Adrenal gland (tissue), 5 donors: ENCODE results near the gene GRWD1.

Experiments used
- POLR2A ChIP-seq, 2 donors: fragments of 450-650 bp; IDR thresholded peaks; one replicate each; pipeline ENCODE4 v1.6.1; 2017; ENCODE audit warnings: antibody characterized with exemption in 2 of 2, mild to moderate bottlenecking in 2 of 2, moderate library complexity in 1 of 2
- TF ChIP-seq, protein P1 (sequence below), 6 experiments: fragments of 450-650 bp in 4 of 6; fragments of 200-600 bp in 2 of 6; sonication (generic) in 1 of 6; IDR thresholded peaks; 1 replicate in 5 of 6; 2 replicates in 1 of 6; pipeline versions ENCODE4 v1.5.1 to v1.8.0; 2016 to 2021; ENCODE audit warnings: antibody characterized with exemption in 6 of 6, mild to moderate bottlenecking in 2 of 6, moderate library complexity in 1 of 6
- donor health status: DM: no; HTN: no; CAD: no.

DNA sequence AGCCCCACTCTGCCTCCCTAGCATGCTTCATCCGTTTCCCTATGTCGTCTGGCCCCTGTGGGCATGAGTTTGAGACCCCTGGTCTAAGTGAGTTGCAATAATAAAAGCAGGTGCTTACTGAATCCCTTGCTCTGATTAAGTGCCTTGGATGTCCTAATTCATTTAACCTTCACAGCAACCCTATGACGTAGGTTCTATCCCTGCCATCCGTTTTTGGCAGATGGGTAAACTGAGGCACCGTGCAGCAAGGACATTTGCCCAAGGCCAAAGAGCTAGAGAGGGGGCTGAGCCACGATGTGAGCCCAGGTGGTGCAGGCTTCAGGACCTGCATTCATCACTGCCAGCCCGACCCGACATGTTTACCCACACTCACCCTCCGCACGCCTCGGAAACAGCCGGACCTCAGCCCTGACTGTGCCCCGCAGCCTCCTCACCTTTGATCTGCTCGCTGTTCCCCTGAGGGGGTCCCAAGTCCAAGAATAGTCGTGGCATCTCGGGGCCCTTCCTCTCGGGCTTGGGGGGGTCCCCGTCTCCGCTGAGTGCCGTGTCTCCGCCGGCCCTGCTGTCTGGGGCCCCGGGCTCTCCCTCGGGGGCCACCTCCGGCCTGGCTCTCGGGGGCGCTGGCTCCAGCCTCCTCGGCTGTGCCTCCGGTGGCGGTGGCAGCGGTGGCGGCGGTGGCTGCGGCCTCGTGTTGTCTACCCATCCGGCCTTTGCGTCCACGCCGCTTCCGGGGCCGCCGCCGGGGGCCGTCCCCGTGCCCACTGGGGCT, 51.4 kb downstream of the GRWD1 start:
- TF ChIP-seq, protein P1, sequence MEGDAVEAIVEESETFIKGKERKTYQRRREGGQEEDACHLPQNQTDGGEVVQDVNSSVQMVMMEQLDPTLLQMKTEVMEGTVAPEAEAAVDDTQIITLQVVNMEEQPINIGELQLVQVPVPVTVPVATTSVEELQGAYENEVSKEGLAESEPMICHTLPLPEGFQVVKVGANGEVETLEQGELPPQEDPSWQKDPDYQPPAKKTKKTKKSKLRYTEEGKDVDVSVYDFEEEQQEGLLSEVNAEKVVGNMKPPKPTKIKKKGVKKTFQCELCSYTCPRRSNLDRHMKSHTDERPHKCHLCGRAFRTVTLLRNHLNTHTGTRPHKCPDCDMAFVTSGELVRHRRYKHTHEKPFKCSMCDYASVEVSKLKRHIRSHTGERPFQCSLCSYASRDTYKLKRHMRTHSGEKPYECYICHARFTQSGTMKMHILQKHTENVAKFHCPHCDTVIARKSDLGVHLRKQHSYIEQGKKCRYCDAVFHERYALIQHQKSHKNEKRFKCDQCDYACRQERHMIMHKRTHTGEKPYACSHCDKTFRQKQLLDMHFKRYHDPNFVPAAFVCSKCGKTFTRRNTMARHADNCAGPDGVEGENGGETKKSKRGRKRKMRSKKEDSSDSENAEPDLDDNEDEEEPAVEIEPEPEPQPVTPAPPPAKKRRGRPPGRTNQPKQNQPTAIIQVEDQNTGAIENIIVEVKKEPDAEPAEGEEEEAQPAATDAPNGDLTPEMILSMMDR (IDR thresholded peaks at IDR 0.05): no peak
- no peak for TF ChIP-seq POLR2A (IDR thresholded peaks at IDR 0.05)
